ENCODE measurements around the gene UBE2Q1. TPM values are rescaled to one million over a fixed set of nuclear protein-coding genes. Genes with fewer than 3 reads are reported as not detected.

The UBE2Q1 gene
- total RNA-seq, 1 experiment from 2014 or later: 62.7 TPM

DNA sequence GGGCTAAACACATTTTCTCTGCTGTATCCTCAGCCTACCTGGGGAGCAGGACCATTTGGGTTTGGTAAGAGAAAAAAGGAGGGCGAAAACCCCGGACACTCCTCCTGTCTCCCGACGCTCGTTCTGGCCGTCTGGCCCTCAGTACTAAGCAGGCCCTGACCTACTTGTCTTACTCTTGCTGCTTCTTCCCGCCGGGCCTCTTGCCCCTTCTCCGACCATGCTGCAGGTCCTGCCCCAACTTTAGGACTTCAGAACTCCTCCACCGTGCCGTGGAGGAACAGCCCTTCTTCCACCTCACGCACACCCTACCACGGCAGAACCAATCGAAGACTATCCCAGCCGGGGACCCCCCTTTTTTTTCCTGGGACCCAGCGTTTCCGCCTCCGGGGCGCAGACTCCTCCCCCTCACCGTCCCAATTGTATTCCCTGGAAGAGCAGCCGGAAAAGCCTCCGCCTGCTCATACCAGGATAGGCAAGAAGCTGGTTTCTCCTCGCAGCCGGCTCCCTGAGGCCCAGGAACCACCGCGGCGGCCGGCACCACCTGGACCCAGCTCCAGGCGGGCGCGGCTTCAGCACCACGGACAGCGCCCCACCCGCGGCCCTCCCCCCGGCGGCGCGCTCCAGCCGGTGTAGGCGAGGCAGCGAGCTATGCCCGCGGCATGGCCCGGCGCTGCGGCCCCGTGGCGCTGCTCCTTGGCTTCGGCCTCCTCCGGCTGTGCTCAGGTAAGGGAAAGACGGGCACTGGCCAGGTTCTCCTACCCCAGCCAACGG is 9.1 kb upstream of the UBE2Q1 start, which contains the start of gene CHRNB2 (continued):
- TF ChIP-seq, protein P1, sequence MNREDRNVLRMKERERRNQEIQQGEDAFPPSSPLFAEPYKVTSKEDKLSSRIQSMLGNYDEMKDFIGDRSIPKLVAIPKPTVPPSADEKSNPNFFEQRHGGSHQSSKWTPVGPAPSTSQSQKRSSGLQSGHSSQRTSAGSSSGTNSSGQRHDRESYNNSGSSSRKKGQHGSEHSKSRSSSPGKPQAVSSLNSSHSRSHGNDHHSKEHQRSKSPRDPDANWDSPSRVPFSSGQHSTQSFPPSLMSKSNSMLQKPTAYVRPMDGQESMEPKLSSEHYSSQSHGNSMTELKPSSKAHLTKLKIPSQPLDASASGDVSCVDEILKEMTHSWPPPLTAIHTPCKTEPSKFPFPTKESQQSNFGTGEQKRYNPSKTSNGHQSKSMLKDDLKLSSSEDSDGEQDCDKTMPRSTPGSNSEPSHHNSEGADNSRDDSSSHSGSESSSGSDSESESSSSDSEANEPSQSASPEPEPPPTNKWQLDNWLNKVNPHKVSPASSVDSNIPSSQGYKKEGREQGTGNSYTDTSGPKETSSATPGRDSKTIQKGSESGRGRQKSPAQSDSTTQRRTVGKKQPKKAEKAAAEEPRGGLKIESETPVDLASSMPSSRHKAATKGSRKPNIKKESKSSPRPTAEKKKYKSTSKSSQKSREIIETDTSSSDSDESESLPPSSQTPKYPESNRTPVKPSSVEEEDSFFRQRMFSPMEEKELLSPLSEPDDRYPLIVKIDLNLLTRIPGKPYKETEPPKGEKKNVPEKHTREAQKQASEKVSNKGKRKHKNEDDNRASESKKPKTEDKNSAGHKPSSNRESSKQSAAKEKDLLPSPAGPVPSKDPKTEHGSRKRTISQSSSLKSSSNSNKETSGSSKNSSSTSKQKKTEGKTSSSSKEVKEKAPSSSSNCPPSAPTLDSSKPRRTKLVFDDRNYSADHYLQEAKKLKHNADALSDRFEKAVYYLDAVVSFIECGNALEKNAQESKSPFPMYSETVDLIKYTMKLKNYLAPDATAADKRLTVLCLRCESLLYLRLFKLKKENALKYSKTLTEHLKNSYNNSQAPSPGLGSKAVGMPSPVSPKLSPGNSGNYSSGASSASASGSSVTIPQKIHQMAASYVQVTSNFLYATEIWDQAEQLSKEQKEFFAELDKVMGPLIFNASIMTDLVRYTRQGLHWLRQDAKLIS (CRISPR knock-in tag; IDR thresholded peaks at IDR 0.05; ENCODE audit: borderline replicate concordance): peak; percentile 89; the same call in 1 of the 2 replicates
- peak; percentile 98 for TF ChIP-seq ELF4 (CRISPR knock-in tag; IDR thresholded peaks at IDR 0.05; ENCODE audit: low read depth)

DNA sequence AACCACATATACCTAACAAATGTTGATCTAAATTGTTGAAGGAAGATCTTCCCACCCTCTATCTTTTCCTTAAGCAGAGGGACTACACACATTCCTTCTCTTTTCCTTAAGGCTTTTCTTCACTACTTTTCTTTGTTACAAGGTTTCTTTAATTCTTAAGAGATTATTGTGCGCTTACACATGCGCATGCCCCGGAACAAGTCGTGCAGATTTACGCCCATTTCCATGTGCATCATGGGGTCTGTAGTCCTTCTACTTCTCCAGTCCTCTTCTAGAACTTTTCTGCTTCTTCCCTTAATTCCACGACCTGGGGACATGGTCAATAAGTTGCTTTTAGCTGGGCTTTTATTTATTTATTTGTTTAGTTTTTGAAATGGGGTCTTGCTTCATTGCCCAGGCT is 7.4 kb upstream of the UBE2Q1 start:
- H3K27ac Mint-ChIP-seq: no peak overlapping the region
- H3K27me3 Mint-ChIP-seq (ENCODE audit: low read depth): peaks cover 22% of the 10 kb centered on the region
- TF ChIP-seq ZNF512 (CRISPR knock-in tag; IDR thresholded peaks at IDR 0.05; ENCODE audit: borderline replicate concordance) (no peak), GABPB1 (CRISPR knock-in tag; IDR thresholded peaks at IDR 0.05) (no peak), ZNF416 (CRISPR knock-in tag; IDR thresholded peaks at IDR 0.05) (no peak), ZNF396 (CRISPR knock-in tag; IDR thresholded peaks at IDR 0.05; ENCODE audit: borderline replicate concordance) (no peak), NR2C2 (CRISPR knock-in tag; IDR thresholded peaks at IDR 0.05) (no peak), GRHL2 (CRISPR knock-in tag; IDR thresholded peaks at IDR 0.05; ENCODE audit: insufficient replicate concordance, severe bottlenecking) (no peak), NFATC4 (CRISPR knock-in tag; IDR thresholded peaks at IDR 0.05) (no peak), ZNF138 (CRISPR knock-in tag; conservative IDR thresholded peaks at IDR 0.05) (no peak), ATF6 (CRISPR knock-in tag; IDR thresholded peaks at IDR 0.05) (no peak)
- H3K9me3 Mint-ChIP-seq: no peaks in the 10 kb centered on the region
- H3K4me1 Mint-ChIP-seq: peaks cover 19% of the 10 kb centered on the region
- POLR2A ChIA-PET: interaction anchor here (2.3 kb wide), 1 partner anchor 20 kb away, joined by 5 read pairs; no protein-coding TSS in a partner anchor
- ATAC-seq: no peak
- H3K4me3 Mint-ChIP-seq: no peak overlapping the region
- no peaks in the 10 kb centered on the region for H3K36me3 Mint-ChIP-seq
- CTCF ChIA-PET: no interaction called here
- no peak for DNase-seq (ENCODE audit: low spot score)

- Mint-ChIP-seq H3K27me3 (ENCODE audit: low read depth) (no peaks in the 10 kb centered on the region), H3K36me3 (peaks cover 18% of the 10 kb centered on the region), H3K4me3 (peak overlapping the region; percentile 67), H3K4me1 (peaks cover 28% of the 10 kb centered on the region), H3K27ac (peak overlapping the region; percentile 87), H3K9me3 (no peaks in the 10 kb centered on the region)
- ChIA-PET CTCF (interaction anchor here (0.6 to 2.2 kb wide), 53 partner anchors 9 to 608 kb away, joined by 3 to 26 read pairs (median 4); partner anchors contain the start of genes CHRNB2, KCNN3, PBXIP1 and PMVK), POLR2A (interaction anchor here (0.6 to 1.0 kb wide), 2 partner anchors 8 to 52 kb away, joined by 3 to 8 read pairs; partner anchors contain the start of gene CHRNB2)
- DNase-seq (ENCODE audit: low spot score): peak; percentile 89
- TF ChIP-seq, protein P2, sequence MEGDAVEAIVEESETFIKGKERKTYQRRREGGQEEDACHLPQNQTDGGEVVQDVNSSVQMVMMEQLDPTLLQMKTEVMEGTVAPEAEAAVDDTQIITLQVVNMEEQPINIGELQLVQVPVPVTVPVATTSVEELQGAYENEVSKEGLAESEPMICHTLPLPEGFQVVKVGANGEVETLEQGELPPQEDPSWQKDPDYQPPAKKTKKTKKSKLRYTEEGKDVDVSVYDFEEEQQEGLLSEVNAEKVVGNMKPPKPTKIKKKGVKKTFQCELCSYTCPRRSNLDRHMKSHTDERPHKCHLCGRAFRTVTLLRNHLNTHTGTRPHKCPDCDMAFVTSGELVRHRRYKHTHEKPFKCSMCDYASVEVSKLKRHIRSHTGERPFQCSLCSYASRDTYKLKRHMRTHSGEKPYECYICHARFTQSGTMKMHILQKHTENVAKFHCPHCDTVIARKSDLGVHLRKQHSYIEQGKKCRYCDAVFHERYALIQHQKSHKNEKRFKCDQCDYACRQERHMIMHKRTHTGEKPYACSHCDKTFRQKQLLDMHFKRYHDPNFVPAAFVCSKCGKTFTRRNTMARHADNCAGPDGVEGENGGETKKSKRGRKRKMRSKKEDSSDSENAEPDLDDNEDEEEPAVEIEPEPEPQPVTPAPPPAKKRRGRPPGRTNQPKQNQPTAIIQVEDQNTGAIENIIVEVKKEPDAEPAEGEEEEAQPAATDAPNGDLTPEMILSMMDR (IDR thresholded peaks at IDR 0.05): peak; percentile 78
- TF ChIP-seq, protein P3, sequence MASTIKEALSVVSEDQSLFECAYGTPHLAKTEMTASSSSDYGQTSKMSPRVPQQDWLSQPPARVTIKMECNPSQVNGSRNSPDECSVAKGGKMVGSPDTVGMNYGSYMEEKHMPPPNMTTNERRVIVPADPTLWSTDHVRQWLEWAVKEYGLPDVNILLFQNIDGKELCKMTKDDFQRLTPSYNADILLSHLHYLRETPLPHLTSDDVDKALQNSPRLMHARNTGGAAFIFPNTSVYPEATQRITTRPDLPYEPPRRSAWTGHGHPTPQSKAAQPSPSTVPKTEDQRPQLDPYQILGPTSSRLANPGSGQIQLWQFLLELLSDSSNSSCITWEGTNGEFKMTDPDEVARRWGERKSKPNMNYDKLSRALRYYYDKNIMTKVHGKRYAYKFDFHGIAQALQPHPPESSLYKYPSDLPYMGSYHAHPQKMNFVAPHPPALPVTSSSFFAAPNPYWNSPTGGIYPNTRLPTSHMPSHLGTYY (CRISPR knock-in tag; IDR thresholded peaks at IDR 0.05): no peak
- ATAC-seq: peak; percentile 78
Observed at GRCh38 chr1:154559466-154560044, 1.1 kb upstream of the UBE2Q1 start.

All from WTC11 (cell line).